DMS114 treated with DMSO at 0.1 percent for 48 hours (cell line): ENCODE data around the gene STAG1.
"Not testable (repeated sequence)": the region's sequence is repeated elsewhere in the genome, so short reads cannot be mapped to it uniquely, and the experiment has no call there.

Source experiments
- DNase-seq: peaks from one replicate; lab custom pipeline; 2025; ENCODE audit not compliant: unreplicated experiment; lab: John Stamatoyannopoulos, UW

STAG1 gene

GRCh38 chr3:136708333-136708985 lies 43.7 kb downstream of the STAG1 start:
- no peak for DNase-seq

- no peak for DNase-seq
Measured at GRCh38 chr3:136703429-136703828, 48.7 kb downstream of the STAG1 start.

GRCh38 chr3:136699271-136699828 lies 52.8 kb downstream of the STAG1 start:
- DNase-seq, result no peak

GRCh38 chr3:136698361-136698760 lies 53.8 kb downstream of the STAG1 start:
- no peak for DNase-seq

- no peak for DNase-seq
Measured at GRCh38 chr3:136696797-136697196, 55.4 kb downstream of the STAG1 start.

- DNase-seq, result no peak
Measured at GRCh38 chr3:136694321-136694720, 57.9 kb downstream of the STAG1 start.

GRCh38 chr3:136690599-136690998 lies 61.6 kb downstream of the STAG1 start:
- no peak for DNase-seq

- no peak for DNase-seq
Measured at GRCh38 chr3:136685882-136686281, 66.3 kb downstream of the STAG1 start.

- no peak for DNase-seq
Measured at GRCh38 chr3:136682740-136683312, 69.4 kb downstream of the STAG1 start.

GRCh38 chr3:136678981-136679380 lies 73.2 kb downstream of the STAG1 start:
- no peak for DNase-seq

- no peak for DNase-seq
Measured at GRCh38 chr3:136676009-136676408, 76.2 kb downstream of the STAG1 start.

- no peak for DNase-seq
Measured at GRCh38 chr3:136675150-136675858, 76.9 kb downstream of the STAG1 start.

GRCh38 chr3:136672457-136672856 lies 79.7 kb downstream of the STAG1 start:
- DNase-seq, result no peak

- DNase-seq, result no peak
Measured at GRCh38 chr3:136671921-136672320, 80.3 kb downstream of the STAG1 start.

GRCh38 chr3:136670166-136670565 lies 82.0 kb downstream of the STAG1 start:
- no peak for DNase-seq

- DNase-seq, result no peak
Measured at GRCh38 chr3:136667081-136667480, 85.1 kb downstream of the STAG1 start.

GRCh38 chr3:136666301-136666700 lies 85.9 kb downstream of the STAG1 start:
- not testable (repeated sequence) for DNase-seq

- no peak for DNase-seq
Measured at GRCh38 chr3:136664771-136665170, 87.4 kb downstream of the STAG1 start.

GRCh38 chr3:136661282-136661681 lies 90.9 kb downstream of the STAG1 start:
- DNase-seq, result no peak

- peak; percentile 36 for DNase-seq
Measured at GRCh38 chr3:136658946-136659682, 93.1 kb downstream of the STAG1 start.

GRCh38 chr3:136657526-136657925 lies 94.7 kb downstream of the STAG1 start:
- DNase-seq, result no peak
